Colonic mucosa (tissue), 4 donors: ENCODE measurements around the gene FGF14. TPM values are rescaled to one million over a fixed set of nuclear protein-coding genes. Genes with fewer than 3 reads are reported as not detected.

Experiments
- DNase-seq: peaks from one replicate; pipeline ENCODE4 v3.0.0-alpha.2; 2020
- H3K27ac ChIP-seq: fragments of 200-600 bp; one replicate; pipeline ENCODE4 v1.8.0; 2021
- H3K27me3 ChIP-seq: fragments of 200-600 bp; one replicate; pipeline ENCODE4 v1.8.0; 2021
- H3K36me3 ChIP-seq: fragments of 200-600 bp; one replicate; pipeline ENCODE4 v1.8.0; 2021
- H3K4me1 ChIP-seq: fragments of 200-600 bp; one replicate; pipeline ENCODE4 v1.8.0; 2021; ENCODE audit warnings: mild to moderate bottlenecking
- H3K4me3 ChIP-seq: fragments of 200-600 bp; one replicate; pipeline ENCODE4 v1.8.0; 2021
- H3K9ac ChIP-seq, 2 donors: one replicate each; pipeline ENCODE4 v1.7.0; 2013; ENCODE audit warnings: control low read depth in 2 of 2, low read depth in 2 of 2, low read length in 2 of 2
- H3K9me3 ChIP-seq: fragments of 200-600 bp; one replicate; pipeline ENCODE4 v1.8.0; 2021
- intact Hi-C: fragments of 100-400 bp; cut with DNase I; formaldehyde crosslinking; loops from one replicate; pipeline ENCODE4 v1.14.1; 2022
- total RNA-seq, 2 donors: library from RNA; stranded (reverse); fragmentation: NEBNext Ultra II Directional in 1 of 2; extraction: Animal tissue kit (Norgen Biotek cat#: 25700) in 1 of 2; gene quantifications; one replicate each; pipeline ENCODE4 v1.2.1, GENCODE V29; 2021
- TF ChIP-seq, protein P1 (sequence below): fragments of 200-600 bp; IDR thresholded peaks from one replicate; pipeline ENCODE4 v1.8.0; 2022; ENCODE audit warnings: antibody characterized with exemption, mild to moderate bottlenecking
- donor health status: healthy.
- donor health status: DM: no; HTN: no; CAD: no.
- donor health status: DM: no; HTN: no; CAD: no.

The FGF14 gene
- total RNA-seq, 2 donors from 2014 or later: 0.62 to 0.85 TPM

DNA sequence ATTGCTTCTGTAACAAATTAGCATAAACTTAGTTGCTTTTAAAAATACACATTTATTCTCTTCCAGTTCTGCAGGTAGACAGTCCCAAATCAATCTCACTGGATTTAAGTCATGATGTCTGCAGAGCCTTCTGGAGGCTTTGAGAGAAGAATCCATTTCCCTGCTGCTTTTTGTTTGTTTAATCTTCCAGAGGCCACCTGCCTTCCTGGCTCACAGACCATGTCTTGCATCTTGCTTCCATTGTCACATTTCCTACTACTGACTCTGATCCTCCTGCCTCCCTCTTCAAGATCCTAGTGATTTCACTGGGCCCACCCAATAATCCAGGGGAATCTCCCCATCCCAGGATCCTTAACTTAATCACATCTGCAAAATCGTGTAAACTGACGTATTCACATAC is 476.1 kb downstream of the FGF14 start:
- Histone ChIP-seq H3K9me3 (no peaks in the 10 kb centered on the region), H3K36me3 (no peaks in the 10 kb centered on the region), H3K9ac (no peak overlapping the region), H3K4me1 (no peaks in the 10 kb centered on the region), H3K27me3 (no peaks in the 10 kb centered on the region), H3K27ac (no peak overlapping the region), H3K4me3 (no peak overlapping the region)
- no peak for DNase-seq
- TF ChIP-seq, protein P1, sequence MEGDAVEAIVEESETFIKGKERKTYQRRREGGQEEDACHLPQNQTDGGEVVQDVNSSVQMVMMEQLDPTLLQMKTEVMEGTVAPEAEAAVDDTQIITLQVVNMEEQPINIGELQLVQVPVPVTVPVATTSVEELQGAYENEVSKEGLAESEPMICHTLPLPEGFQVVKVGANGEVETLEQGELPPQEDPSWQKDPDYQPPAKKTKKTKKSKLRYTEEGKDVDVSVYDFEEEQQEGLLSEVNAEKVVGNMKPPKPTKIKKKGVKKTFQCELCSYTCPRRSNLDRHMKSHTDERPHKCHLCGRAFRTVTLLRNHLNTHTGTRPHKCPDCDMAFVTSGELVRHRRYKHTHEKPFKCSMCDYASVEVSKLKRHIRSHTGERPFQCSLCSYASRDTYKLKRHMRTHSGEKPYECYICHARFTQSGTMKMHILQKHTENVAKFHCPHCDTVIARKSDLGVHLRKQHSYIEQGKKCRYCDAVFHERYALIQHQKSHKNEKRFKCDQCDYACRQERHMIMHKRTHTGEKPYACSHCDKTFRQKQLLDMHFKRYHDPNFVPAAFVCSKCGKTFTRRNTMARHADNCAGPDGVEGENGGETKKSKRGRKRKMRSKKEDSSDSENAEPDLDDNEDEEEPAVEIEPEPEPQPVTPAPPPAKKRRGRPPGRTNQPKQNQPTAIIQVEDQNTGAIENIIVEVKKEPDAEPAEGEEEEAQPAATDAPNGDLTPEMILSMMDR: no peak
- intact Hi-C loops: no loop called here

DNA sequence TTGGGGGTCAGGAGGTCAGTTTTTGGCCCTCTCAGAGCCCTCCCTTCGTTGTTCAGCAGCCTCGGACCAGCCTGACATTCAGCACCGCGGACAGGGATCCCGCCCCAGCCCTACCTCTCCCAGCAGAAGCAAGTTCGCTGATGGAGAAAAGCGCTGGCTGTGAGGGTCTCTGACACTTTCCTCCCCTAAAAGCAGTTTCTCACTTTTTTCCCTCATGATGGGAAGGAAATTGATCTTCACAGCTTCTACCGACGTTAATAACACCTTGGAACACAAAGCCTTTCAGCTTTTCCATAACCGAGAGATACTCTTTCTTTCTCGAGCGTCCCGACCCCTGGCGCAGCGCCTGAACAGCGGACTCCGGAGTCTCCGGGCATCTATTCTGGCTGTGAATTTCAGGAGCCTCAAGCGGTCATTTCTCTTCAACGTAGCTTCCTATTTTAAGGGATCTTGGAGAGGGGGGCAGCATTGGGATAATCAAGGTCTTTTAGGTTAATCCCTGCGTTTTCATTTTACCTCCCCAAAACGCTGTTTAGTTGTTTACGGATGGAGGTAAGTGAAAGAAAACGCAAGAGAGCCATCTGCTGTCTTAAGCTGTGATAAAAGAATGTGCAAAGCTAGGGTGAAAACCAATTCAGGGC is 482.2 kb downstream of the FGF14 start:
- Histone ChIP-seq H3K36me3 (no peaks in the 10 kb centered on the region), H3K4me1 (no peaks in the 10 kb centered on the region), H3K9ac (no peak overlapping the region), H3K27me3 (peaks cover 36% of the 10 kb centered on the region), H3K9me3 (no peaks in the 10 kb centered on the region), H3K4me3 (no peak overlapping the region), H3K27ac (no peak overlapping the region)
- intact Hi-C loops: no loop called here
- DNase-seq: no peak
- TF ChIP-seq, protein P1: no peak

DNA sequence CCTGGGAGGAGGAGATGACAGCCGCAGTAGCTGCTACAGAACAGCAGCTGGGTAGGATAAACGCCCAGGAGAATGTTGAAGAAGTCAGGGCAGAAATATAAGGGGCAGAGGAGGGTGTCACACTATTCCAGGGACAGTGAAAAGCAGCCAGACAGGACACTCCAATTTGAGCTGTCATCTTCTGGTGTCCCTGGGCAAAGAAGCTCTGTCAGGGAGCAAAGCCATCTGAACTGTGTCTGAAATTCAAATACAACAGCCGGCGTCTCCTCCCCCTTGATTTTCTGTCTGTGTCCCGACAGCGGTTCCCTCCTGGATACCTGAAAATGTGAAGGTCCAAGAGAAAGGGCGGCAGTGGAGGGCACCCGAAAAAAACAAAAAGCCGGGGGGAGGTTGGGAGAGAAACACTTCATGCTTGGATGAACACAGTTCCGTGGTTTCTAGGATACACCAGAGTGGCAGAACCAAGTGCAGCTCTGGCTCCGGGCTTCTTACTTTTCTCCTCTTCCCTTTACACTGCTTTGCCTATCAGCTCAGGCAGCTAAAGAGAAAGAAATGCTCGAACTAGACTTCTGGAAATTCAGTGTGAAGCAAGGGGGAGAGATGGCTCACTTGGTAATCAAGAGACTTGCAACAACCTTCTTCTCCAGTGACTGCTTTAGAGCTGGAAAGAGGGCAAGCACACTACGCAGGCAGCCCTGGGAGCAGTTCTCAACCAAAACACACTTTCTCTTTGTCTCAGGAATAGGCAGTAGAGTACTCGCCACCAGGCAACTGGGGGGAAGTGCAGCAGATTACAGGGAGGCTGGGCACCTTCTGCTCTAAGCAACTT is 483.8 kb downstream of the FGF14 start:
- Histone ChIP-seq H3K9me3 (no peaks in the 10 kb centered on the region), H3K36me3 (no peaks in the 10 kb centered on the region), H3K9ac (no peak overlapping the region), H3K27me3 (peaks cover 36% of the 10 kb centered on the region), H3K4me3 (no peak overlapping the region), H3K27ac (no peak overlapping the region), H3K4me1 (no peaks in the 10 kb centered on the region)
- TF ChIP-seq, protein P1: no peak
- no peak for DNase-seq
- intact Hi-C loops: no loop called here

DNA sequence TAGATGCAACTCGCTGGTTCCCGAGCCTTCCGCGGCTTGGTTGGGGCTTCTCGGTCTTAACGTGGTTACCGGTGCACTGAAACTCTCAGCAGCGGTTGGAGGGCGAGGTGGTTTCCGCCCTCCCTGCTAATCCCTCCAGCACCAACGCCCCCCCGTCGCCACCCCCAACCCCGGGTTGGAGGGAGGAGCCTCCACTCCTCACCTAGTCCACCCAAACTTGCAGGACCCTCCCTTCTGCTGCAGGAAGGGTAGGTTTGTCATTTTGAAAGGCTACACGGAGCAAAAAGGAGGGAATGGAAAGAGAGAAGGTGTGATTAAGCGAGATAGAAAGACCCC is 484.4 kb downstream of the FGF14 start:
- Histone ChIP-seq H3K27ac (no peak overlapping the region), H3K27me3 (peaks cover 36% of the 10 kb centered on the region), H3K9me3 (no peaks in the 10 kb centered on the region), H3K36me3 (no peaks in the 10 kb centered on the region), H3K9ac (no peak overlapping the region), H3K4me3 (no peak overlapping the region), H3K4me1 (no peaks in the 10 kb centered on the region)
- intact Hi-C loops: no loop called here
- TF ChIP-seq, protein P1: no peak
- DNase-seq: no peak

DNA sequence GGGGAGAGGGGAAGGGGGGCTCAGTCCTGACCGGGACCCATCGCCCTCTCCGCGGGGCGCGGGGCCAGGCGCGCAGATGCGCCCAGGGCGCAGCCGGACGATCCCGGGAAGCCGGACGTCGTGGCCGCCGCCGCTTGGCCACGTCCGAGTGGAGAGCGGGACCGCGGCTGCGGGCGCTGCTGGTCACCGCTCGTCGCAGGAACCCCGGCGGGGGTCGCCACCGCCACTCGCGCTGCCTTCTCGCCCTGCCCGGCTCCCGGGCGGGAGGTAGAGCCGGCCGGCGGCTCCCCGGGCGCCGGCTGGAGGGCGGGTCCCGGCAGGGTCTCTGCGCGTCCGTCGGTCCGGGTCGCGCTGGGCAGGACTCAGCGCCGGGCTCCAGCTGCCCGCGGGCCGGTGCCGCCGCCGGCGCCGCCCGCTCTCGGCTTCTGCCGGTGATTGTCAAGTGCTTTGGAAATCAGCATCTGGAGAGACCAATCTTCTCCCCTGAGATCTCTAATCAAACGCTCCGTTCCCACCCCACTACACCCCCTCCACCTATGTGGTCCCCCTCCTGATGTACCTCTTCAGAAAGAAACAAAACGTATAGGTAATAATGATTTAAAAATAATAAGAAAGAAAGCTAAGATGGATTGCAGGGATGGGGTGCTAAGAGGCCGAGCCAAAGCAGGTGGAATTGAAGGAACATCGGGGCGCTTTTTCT is 484.9 kb downstream of the FGF14 start:
- H3K4me1 ChIP-seq: no peaks in the 10 kb centered on the region
- H3K27me3 ChIP-seq: peaks cover 36% of the 10 kb centered on the region
- TF ChIP-seq, protein P1: no peak
- H3K27ac ChIP-seq: no peak overlapping the region
- H3K36me3 ChIP-seq: no peaks in the 10 kb centered on the region
- no peak overlapping the region for H3K4me3 ChIP-seq
- no peaks in the 10 kb centered on the region for H3K9me3 ChIP-seq
- DNase-seq: no peak
- intact Hi-C loops: no loop called here
- H3K9ac ChIP-seq: no peak overlapping the region
